DOHH2 (cell line): ENCODE results near the gene TBATA.

Experiments
- CTCF ChIP-seq: fragments of 200-600 bp; sonication (generic); IDR thresholded peaks from one replicate; pipeline ENCODE4 v1.5.1; 2014; ENCODE audit warnings: antibody characterized with exemption, mild to moderate bottlenecking, low read depth, low read length; ENCODE audit not compliant: poor library complexity, severe bottlenecking
- EZH2phosphoT487 ChIP-seq: fragments of 200-600 bp; sonication (generic); IDR thresholded peaks from 2 replicates; pipeline ENCODE4 v1.6.1; 2017; ENCODE audit warnings: borderline replicate concordance, mild to moderate bottlenecking, antibody characterized with exemption, low read length, moderate library complexity, mixed read lengths

GRCh38 chr10:70799124-70799523 is 13.9 kb upstream of the TBATA start:
- TF ChIP-seq CTCF (no peak), EZH2phosphoT487 (no peak)
